Ovary (tissue), 9 donors: ENCODE results near the gene ATP6V1G2. TPM values are rescaled to one million over a fixed set of nuclear protein-coding genes. Genes with fewer than 3 reads are reported as not detected.

Experiments used
- DNase-seq, 5 donors: peaks; one replicate each; pipeline ENCODE4 v3.0.0-alpha.2; 2019 to 2020
- H3K27ac ChIP-seq, 2 donors: fragments of 200-600 bp; one replicate each; pipeline versions ENCODE4 v1.5.1 to v1.8.0; 2019 to 2022
- H3K27me3 ChIP-seq: fragments of 200-600 bp; one replicate; pipeline ENCODE4 v1.8.0; 2022
- H3K36me3 ChIP-seq: fragments of 200-600 bp; sonication (generic); one replicate; pipeline ENCODE4 v1.5.1; 2019
- H3K4me1 ChIP-seq: one replicate; pipeline ENCODE4 v1.8.1; 2013; ENCODE audit warnings: mild to moderate bottlenecking, moderate library complexity; ENCODE audit not compliant: insufficient read depth
- H3K4me3 ChIP-seq: fragments of 200-600 bp; sonication (generic); one replicate; pipeline ENCODE4 v1.5.1; 2017
- H3K9me3 ChIP-seq, 2 donors: fragments of 200-600 bp in 1 of 2; sonication (generic) in 1 of 2; one replicate each; pipeline versions ENCODE4 v1.5.1 to v1.8.1; 2013 to 2019; ENCODE audit warnings: mild to moderate bottlenecking in 1 of 2, moderate library complexity in 1 of 2
- CTCF ChIP-seq, 3 donors: fragments of 450-650 bp in 2 of 3; fragments of 200-600 bp in 1 of 3; IDR thresholded peaks; one replicate each; pipeline versions ENCODE4 v1.5.1 to v1.8.0; 2016 to 2022; ENCODE audit warnings: antibody characterized with exemption in 3 of 3, mild to moderate bottlenecking in 1 of 3
- EP300 ChIP-seq: sonication (generic); formaldehyde crosslinking; IDR thresholded peaks from one replicate; pipeline ENCODE4 v1.6.1; 2017; ENCODE audit warnings: antibody characterized with exemption
- POLR2A ChIP-seq: fragments of 450-650 bp; IDR thresholded peaks from one replicate; pipeline ENCODE4 v1.6.1; 2017; ENCODE audit warnings: antibody characterized with exemption, mild to moderate bottlenecking, moderate library complexity
- WGBS, 3 donors: extraction: QIAGEN DNeasy Blood & Tissue Kit in 1 of 3; methylation state at CpG; one replicate each; pipeline versions ENCODE4 v1.1.5 to v1.1.7; 2013 to 2017; 5-methylcytosine and 5-hydroxymethylcytosine counted together
- intact Hi-C, 4 donors: fragments of 100-400 bp; cut with DNase I; formaldehyde crosslinking; loops; one replicate each; pipeline versions ENCODE4 v1.11.0 to v1.15.1; 2022 to 2023
- polyA plus RNA-seq, 2 donors: library from polyadenylated mRNA; stranded (reverse); fragments of 200-250 nt in 1 of 2; fragments of 350-450 nt in 1 of 2; fragmentation: Illumina TruSeq in 1 of 2; extraction: RNeasy Lipid Tissue Mini Kit (QIAGEN cat#74804) in 1 of 2; gene quantifications; one replicate each; pipeline ENCODE4 v1.2.3, GENCODE V29; 2013 to 2014
- total RNA-seq, 7 donors: library from RNA; depleted of rRNA in 2 of 7; stranded (reverse); fragments of >200 nt in 2 of 7; fragmentation: NEBNext Ultra II Directional in 3 of 7; extraction: Animal tissue kit (Norgen Biotek cat#: 25700) in 3 of 7; gene quantifications; one replicate each; pipeline versions ENCODE4 v1.1.0 to v1.2.4, GENCODE V29; 2016 to 2023
- donor health status: DM: no; HTN: no; CAD: no; lungs with moderate emphysema.
- donor health status: DM: no; HTN: no; CAD: no.
- donor health status: Bipolar disorder and iron deficiency.
- donor health status: DM: yes; HTN: yes; CAD: no.
- donor health status: DM: no; HTN: no; CAD: no.
- donor health status: DM: yes; HTN: yes; CAD: no.

ATP6V1G2 gene
- total and polyA plus RNA-seq, 9 donors, result 0.93 to 9.3 (median 2.5) TPM

- WGBS, 3 donors, result 76 to 86% (median 84%) methylated on average over 3 of the region's 3 CpGs
- intact Hi-C loops, result loop anchor here in 1 of 4 donors (5.0 kb wide), 1 partner anchor 35 kb away; the partner anchor contains the start of genes ATP6V1G2 and NFKBIL1
- peak within 1 kb of the TSS in 1 of 2 donors; percentile 70 for H3K27ac ChIP-seq
Observed at GRCh38 chr6:31582230-31582643, 35.8 kb upstream of the ATP6V1G2 start, which contains the start of gene LTB. Gene LTB, minus strand, starts transcription at chr6:31582424. Its CDS starts 7 bp downstream, at chr6:31582417.

GRCh38 chr6:31581434-31582229, 35.2 kb upstream of the ATP6V1G2 start:
- intact Hi-C loops, result loop anchor here in 1 of 4 donors (5.0 kb wide), 1 partner anchor 34 kb away; the partner anchor contains the start of genes ATP6V1G2 and NFKBIL1

More at GRCh38 chr6:31582230-31582643, 35.8 kb upstream of the ATP6V1G2 start, which contains the start of gene LTB:
- Histone ChIP-seq H3K27me3 (no peaks in the 10 kb centered on the region), H3K4me1 (peaks cover 5% of the 10 kb centered on the region), H3K4me3 (peak within 1 kb of the TSS; percentile 68), H3K9me3 (no peaks in the 10 kb centered on the region), H3K36me3 (no peaks in the 10 kb centered on the region)
- DNase-seq, result no peak
- no peak for TF ChIP-seq EP300
- TF ChIP-seq POLR2A, result no peak
- TF ChIP-seq CTCF (IDR thresholded peaks at IDR 0.05), result no peak

GRCh38 chr6:31580807-31581433, 34.5 kb upstream of the ATP6V1G2 start:
- Histone ChIP-seq H3K9me3 (no peaks in the 10 kb centered on the region), H3K36me3 (no peaks in the 10 kb centered on the region), H3K27ac (peak overlapping the region in 1 of 2 donors; percentile 70), H3K4me1 (peaks cover 5% of the 10 kb centered on the region), H3K4me3 (peak overlapping the region; percentile 68), H3K27me3 (no peaks in the 10 kb centered on the region)
- peak; percentile 82 to 93 (median 89) for DNase-seq
- peak; percentile 97 to 98 (median 98) for TF ChIP-seq CTCF (IDR thresholded peaks at IDR 0.05)
- no peak for TF ChIP-seq EP300
- intact Hi-C loops, result loop anchor here in 1 of 4 donors (5.0 kb wide), 1 partner anchor 34 kb away; the partner anchor contains the start of genes ATP6V1G2 and NFKBIL1
- 0 to 1% (median 1%) methylated on average over 51 to 62 of the region's 62 CpGs for WGBS, 3 donors

More at GRCh38 chr6:31581434-31582229, 35.2 kb upstream of the ATP6V1G2 start:
- Histone ChIP-seq H3K4me1 (peaks cover 5% of the 10 kb centered on the region), H3K4me3 (peak overlapping the region; percentile 68), H3K36me3 (no peaks in the 10 kb centered on the region), H3K9me3 (no peaks in the 10 kb centered on the region), H3K27ac (peak overlapping the region in 1 of 2 donors; percentile 70), H3K27me3 (no peaks in the 10 kb centered on the region)
- DNase-seq, result peak in 3 of 5 donors; percentile 31 to 54 (median 41)
- WGBS, 3 donors, result 24 to 29% (median 26%) methylated on average over 21 of the region's 21 CpGs
- no peak for TF ChIP-seq POLR2A
- no peak for TF ChIP-seq CTCF (IDR thresholded peaks at IDR 0.05)
- no peak for TF ChIP-seq EP300

GRCh38 chr6:31580438-31580740, 34.0 kb upstream of the ATP6V1G2 start:
- H3K36me3 ChIP-seq, result no peaks in the 10 kb centered on the region
- peak overlapping the region in 1 of 2 donors; percentile 70 for H3K27ac ChIP-seq
- DNase-seq, result no peak
- intact Hi-C loops, result loop anchor here in 1 of 4 donors (5.0 kb wide), 1 partner anchor 33 kb away; the partner anchor contains the start of genes ATP6V1G2 and NFKBIL1
- H3K4me1 ChIP-seq, result peaks cover 5% of the 10 kb centered on the region
- H3K27me3 ChIP-seq, result no peaks in the 10 kb centered on the region
- H3K4me3 ChIP-seq, result peak overlapping the region; percentile 68
- TF ChIP-seq CTCF (IDR thresholded peaks at IDR 0.05), result no peak
- no peak for TF ChIP-seq EP300
- no peak for TF ChIP-seq POLR2A
- H3K9me3 ChIP-seq, result no peaks in the 10 kb centered on the region
- 24 to 35% (median 31%) methylated on average over 11 of the region's 11 CpGs for WGBS, 3 donors
